K562 (cell line): ENCODE data around the gene NME7. TPM values are rescaled to one million over a fixed set of nuclear protein-coding genes. Genes with fewer than 3 reads are reported as not detected.

Experiments
- CTCF ChIP-seq, 3 experiments: IDR thresholded peaks in 2 of 3; conservative IDR thresholded peaks in 1 of 3; 2 replicates each; pipeline ENCODE4 v1.5.1; 2011 to 2012; ENCODE audit warnings: low read length in 3 of 3, mild to moderate bottlenecking in 3 of 3, control low read depth in 2 of 3, improper control_type of control experiment in 1 of 3, inconsistent platforms in 1 of 3, low read depth in 1 of 3, mixed read lengths in 1 of 3, moderate library complexity in 1 of 3; ENCODE audit not compliant: insufficient read depth in 2 of 3
- E2F6 ChIP-seq, 2 experiments: IDR thresholded peaks; 2 replicates each; pipeline ENCODE4 v1.6.1; 2011; ENCODE audit warnings: borderline replicate concordance in 1 of 2, control low read depth in 1 of 2, low read depth in 1 of 2, low read length in 1 of 2, mild to moderate bottlenecking in 1 of 2, mixed read lengths in 1 of 2, moderate library complexity in 1 of 2; ENCODE audit not compliant: insufficient read depth in 1 of 2, insufficient read length in 1 of 2, poor library complexity in 1 of 2, severe bottlenecking in 1 of 2; ENCODE audit errors: extremely low read depth in 1 of 2
- HLTF ChIP-seq: fragments of 450-650 bp; IDR thresholded peaks from 2 replicates; pipeline ENCODE4 v1.6.1; 2016
- HNRNPLL ChIP-seq: fragments of 200-400 bp; formaldehyde crosslinking; IDR thresholded peaks from 2 replicates; pipeline ENCODE4 v1.6.1; 2017; ENCODE audit warnings: low read length, low read depth, mild to moderate bottlenecking; ENCODE audit not compliant: poor library complexity, severe bottlenecking
- JUNB ChIP-seq: fragments of 450-650 bp; formaldehyde crosslinking; conservative IDR thresholded peaks from 2 replicates; pipeline ENCODE4 v1.4.0; 2020; ENCODE audit warnings: mild to moderate bottlenecking
- MGA ChIP-seq: fragments of 450-650 bp; IDR thresholded peaks from 2 replicates; pipeline ENCODE4 v1.6.1; 2016; ENCODE audit warnings: mild to moderate bottlenecking, moderate library complexity
- MTF1 ChIP-seq: fragments of 250-450 bp; sonication (Bioruptor Pico); IDR thresholded peaks from 2 replicates; pipeline ENCODE4 v1.9.0; 2021; ENCODE audit warnings: moderate library complexity, mild to moderate bottlenecking, inconsistent platforms, borderline replicate concordance
- NFATC3 ChIP-seq: fragments of 450-650 bp; IDR thresholded peaks from 2 replicates; pipeline ENCODE4 v1.6.1; 2017; ENCODE audit warnings: mild to moderate bottlenecking
- RUNX1 ChIP-seq: sonication (generic); IDR thresholded peaks from 2 replicates; pipeline ENCODE4 v1.6.1; 2016; ENCODE audit warnings: antibody characterized with exemption, low read depth
- ZNF282 ChIP-seq: sonication (generic); formaldehyde crosslinking; IDR thresholded peaks from 2 replicates; pipeline ENCODE4 v1.8.1; 2023; ENCODE audit warnings: missing genetic modification reagents
- ZNF830 ChIP-seq: fragments of 250-450 bp; sonication (Bioruptor Pico); IDR thresholded peaks from 2 replicates; pipeline ENCODE4 v1.5.0; 2021; ENCODE audit warnings: mild to moderate bottlenecking
- polyA plus RNA-seq, 8 experiments: library from polyadenylated mRNA; depleted of rRNA in 4 of 8; stranded (reverse) in 5 of 8; unstranded in 3 of 8; fragments of >200 nt; fragmentation: Nextera tagmentation in 2 of 8; fragmentation: Illumina TruSeq in 1 of 8; extraction: Ambion mirVana in 2 of 8; extraction: Trizol in 1 of 8; gene quantifications; 2 replicates each; pipeline versions ENCODE4 v1.2.1 to v1.2.3, GENCODE V29; 2011 to 2014; ENCODE audit warnings: inconsistent platforms in 1 of 8, missing spikeins in 1 of 8
- total RNA-seq, 7 experiments: library from RNA; depleted of rRNA in 6 of 7; stranded (reverse); fragments of >200 nt in 6 of 7; fragmentation: Illumina TruSeq in 2 of 7; extraction: Trizol in 2 of 7; gene quantifications; 2 replicates each; pipeline versions ENCODE4 v1.2.1 to v1.2.3, GENCODE V29; 2011 to 2021; ENCODE audit warnings: low replicate concordance in 1 of 7

NME7 gene
- total and polyA plus RNA-seq, 9 of the 15 experiments (the other 6 are each of a cell fraction or from before 2014, with no cell fraction given), result 7.9 to 43.2 (median 23.9) TPM

GRCh38 chr1:169309178-169310166, 58.1 kb downstream of the NME7 start (continued):
- TF ChIP-seq MGA (no peak), HNRNPLL (no peak), NFATC3 (no peak), HLTF (no peak), ZNF282 (CRISPR knock-in tag) (no peak), MTF1 (CRISPR knock-in tag) (no peak), RUNX1 (no peak), ZNF830 (CRISPR knock-in tag) (no peak), JUNB (CRISPR knock-in tag) (no peak), E2F6 (IDR thresholded peaks at IDR 0.05; ENCODE audit: borderline replicate concordance in 1 of 2, extremely low read depth in 1 of 2, insufficient read depth in 1 of 2, insufficient read length in 1 of 2, low read depth in 1 of 2, low read length in 1 of 2, poor library complexity in 1 of 2, severe bottlenecking in 1 of 2) (no peak), CTCF (IDR thresholded peaks at IDR 0.05 in 2 of 3, conservative IDR thresholded peaks at IDR 0.05 in 1 of 3; ENCODE audit: insufficient read depth in 2 of 3, low read depth in 1 of 3, low read length in 3 of 3) (no peak)
